ENCODE results near the gene ZNF662. TPM values are rescaled to one million over a fixed set of nuclear protein-coding genes. Genes with fewer than 3 reads are reported as not detected.
A peak's percentile ranks its signal among the peaks of the same experiment; 100 is the strongest.

Gene ZNF662
- total and polyA plus RNA-seq, 2 donors (not counting 1 experiment from before 2014, with no cell fraction given) = 1.2 to 5.6 TPM

DNA sequence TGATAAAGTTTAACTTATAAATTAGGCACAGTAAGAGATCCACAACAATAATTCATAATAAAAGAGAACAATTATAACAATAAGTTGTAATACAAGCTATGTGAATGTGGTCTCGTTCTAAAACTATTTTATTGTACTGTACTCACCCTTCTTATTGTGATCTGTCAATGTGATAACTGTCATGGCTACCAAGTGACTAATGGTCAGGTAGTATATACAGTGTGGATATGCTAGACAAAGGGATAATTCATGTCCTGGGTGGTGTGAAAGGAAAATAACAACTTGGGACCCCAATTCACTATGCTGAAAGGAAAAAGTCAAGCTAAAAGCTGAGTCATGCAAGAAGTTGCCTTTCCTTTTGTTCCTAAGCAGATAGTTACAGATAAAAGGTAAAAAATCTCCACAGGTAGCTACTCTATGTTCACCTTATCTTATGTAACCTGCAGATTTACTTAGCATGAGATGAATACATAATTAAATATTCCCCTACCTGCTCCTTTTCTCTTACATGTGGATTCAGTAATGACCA is 19.6 kb upstream of the ZNF662 start:
- TF ChIP-seq, protein P1, sequence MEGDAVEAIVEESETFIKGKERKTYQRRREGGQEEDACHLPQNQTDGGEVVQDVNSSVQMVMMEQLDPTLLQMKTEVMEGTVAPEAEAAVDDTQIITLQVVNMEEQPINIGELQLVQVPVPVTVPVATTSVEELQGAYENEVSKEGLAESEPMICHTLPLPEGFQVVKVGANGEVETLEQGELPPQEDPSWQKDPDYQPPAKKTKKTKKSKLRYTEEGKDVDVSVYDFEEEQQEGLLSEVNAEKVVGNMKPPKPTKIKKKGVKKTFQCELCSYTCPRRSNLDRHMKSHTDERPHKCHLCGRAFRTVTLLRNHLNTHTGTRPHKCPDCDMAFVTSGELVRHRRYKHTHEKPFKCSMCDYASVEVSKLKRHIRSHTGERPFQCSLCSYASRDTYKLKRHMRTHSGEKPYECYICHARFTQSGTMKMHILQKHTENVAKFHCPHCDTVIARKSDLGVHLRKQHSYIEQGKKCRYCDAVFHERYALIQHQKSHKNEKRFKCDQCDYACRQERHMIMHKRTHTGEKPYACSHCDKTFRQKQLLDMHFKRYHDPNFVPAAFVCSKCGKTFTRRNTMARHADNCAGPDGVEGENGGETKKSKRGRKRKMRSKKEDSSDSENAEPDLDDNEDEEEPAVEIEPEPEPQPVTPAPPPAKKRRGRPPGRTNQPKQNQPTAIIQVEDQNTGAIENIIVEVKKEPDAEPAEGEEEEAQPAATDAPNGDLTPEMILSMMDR (conservative IDR thresholded peaks at IDR 0.05 in 1 of 2, IDR thresholded peaks at IDR 0.05 in 1 of 2; ENCODE audit: low read depth in 1 of 2, low read length in 2 of 2) = no peak
- no peak for TF ChIP-seq EZH2 (IDR thresholded peaks at IDR 0.05; ENCODE audit: low read length, missing control alignments)
- Histone ChIP-seq H2AFZ (ENCODE audit: low read length) (no peak overlapping the region), H3K9me3 (ENCODE audit: control insufficient read depth, insufficient read depth, low read depth, low read length) (no peaks in the 10 kb centered on the region), H3K27ac (ENCODE audit: insufficient read depth, low read length) (no peak overlapping the region), H3K4me3 (replicated peaks in 1 of 4; ENCODE audit: control extremely low read depth in 1 of 4, insufficient read depth in 1 of 4, low read depth in 3 of 4, low read length in 4 of 4) (no peak overlapping the region), H3K9ac (ENCODE audit: insufficient read depth, low read length) (no peak overlapping the region), H3K36me3 (ENCODE audit: control insufficient read depth, insufficient read depth, low read length) (no peaks in the 10 kb centered on the region), H3K79me2 (ENCODE audit: control insufficient read depth, insufficient read depth, low read length) (no peaks in the 10 kb centered on the region), H4K20me1 (ENCODE audit: control insufficient read depth, extremely low read depth, insufficient read depth, low read length) (no peaks in the 10 kb centered on the region), H3K4me2 (ENCODE audit: extremely low read depth, insufficient read depth, low read length) (no peak overlapping the region), H3K27me3 (ENCODE audit: control insufficient read depth, insufficient read depth, low read length) (no peaks in the 10 kb centered on the region), H3K4me1 (ENCODE audit: control insufficient read depth, extremely low read depth, insufficient read depth, low read length) (no peaks in the 10 kb centered on the region)
- no peak for DNase-seq (ENCODE audit: low read depth in 2 of 2)

- no peak for DNase-seq (ENCODE audit: low read depth in 2 of 2)
Observed at GRCh38 chr3:42887084-42887483, 18.9 kb upstream of the ZNF662 start.

GRCh38 chr3:42891042-42891441 is 14.9 kb upstream of the ZNF662 start:
- Histone ChIP-seq H3K27ac (ENCODE audit: insufficient read depth, low read length) (no peak overlapping the region), H2AFZ (ENCODE audit: low read length) (no peak overlapping the region), H4K20me1 (ENCODE audit: control insufficient read depth, extremely low read depth, insufficient read depth, low read length) (no peaks in the 10 kb centered on the region), H3K9me3 (ENCODE audit: control insufficient read depth, insufficient read depth, low read depth, low read length) (no peaks in the 10 kb centered on the region), H3K36me3 (ENCODE audit: control insufficient read depth, insufficient read depth, low read length) (no peaks in the 10 kb centered on the region), H3K4me2 (ENCODE audit: extremely low read depth, insufficient read depth, low read length) (no peak overlapping the region), H3K27me3 (ENCODE audit: control insufficient read depth, insufficient read depth, low read length) (no peaks in the 10 kb centered on the region), H3K4me1 (ENCODE audit: control insufficient read depth, extremely low read depth, insufficient read depth, low read length) (no peaks in the 10 kb centered on the region), H3K4me3 (replicated peaks in 1 of 4; ENCODE audit: control extremely low read depth in 1 of 4, insufficient read depth in 1 of 4, low read depth in 3 of 4, low read length in 4 of 4) (no peak overlapping the region), H3K79me2 (ENCODE audit: control insufficient read depth, insufficient read depth, low read length) (no peaks in the 10 kb centered on the region), H3K9ac (ENCODE audit: insufficient read depth, low read length) (no peak overlapping the region)
- TF ChIP-seq, protein P1 (conservative IDR thresholded peaks at IDR 0.05 in 1 of 2, IDR thresholded peaks at IDR 0.05 in 1 of 2; ENCODE audit: low read depth in 1 of 2, low read length in 2 of 2) = no peak
- no peak for TF ChIP-seq EZH2 (IDR thresholded peaks at IDR 0.05; ENCODE audit: low read length, missing control alignments)
- DNase-seq (ENCODE audit: low read depth in 2 of 2) = peak in 1 of 2 donors; percentile 10

More at GRCh38 chr3:42887084-42887483, 18.9 kb upstream of the ZNF662 start:
- Histone ChIP-seq H3K4me2 (ENCODE audit: extremely low read depth, insufficient read depth, low read length) (no peak overlapping the region), H3K79me2 (ENCODE audit: control insufficient read depth, insufficient read depth, low read length) (no peaks in the 10 kb centered on the region), H3K4me3 (replicated peaks in 1 of 4; ENCODE audit: control extremely low read depth in 1 of 4, insufficient read depth in 1 of 4, low read depth in 3 of 4, low read length in 4 of 4) (no peak overlapping the region), H3K27me3 (ENCODE audit: control insufficient read depth, insufficient read depth, low read length) (no peaks in the 10 kb centered on the region), H4K20me1 (ENCODE audit: control insufficient read depth, extremely low read depth, insufficient read depth, low read length) (no peaks in the 10 kb centered on the region), H2AFZ (ENCODE audit: low read length) (no peak overlapping the region), H3K4me1 (ENCODE audit: control insufficient read depth, extremely low read depth, insufficient read depth, low read length) (no peaks in the 10 kb centered on the region), H3K36me3 (ENCODE audit: control insufficient read depth, insufficient read depth, low read length) (no peaks in the 10 kb centered on the region), H3K9me3 (ENCODE audit: control insufficient read depth, insufficient read depth, low read depth, low read length) (no peaks in the 10 kb centered on the region), H3K27ac (ENCODE audit: insufficient read depth, low read length) (no peak overlapping the region), H3K9ac (ENCODE audit: insufficient read depth, low read length) (no peak overlapping the region)
- TF ChIP-seq, protein P1 (conservative IDR thresholded peaks at IDR 0.05 in 1 of 2, IDR thresholded peaks at IDR 0.05 in 1 of 2; ENCODE audit: low read depth in 1 of 2, low read length in 2 of 2) = no peak
- no peak for TF ChIP-seq EZH2 (IDR thresholded peaks at IDR 0.05; ENCODE audit: low read length, missing control alignments)

Measured in fibroblast of lung (primary cell).